ENCODE results near the gene F10.

F10 gene

GRCh38 chr13:113139577-113139976 is 17.0 kb downstream of the F10 start:
- DNase-seq: no peak

DNA sequence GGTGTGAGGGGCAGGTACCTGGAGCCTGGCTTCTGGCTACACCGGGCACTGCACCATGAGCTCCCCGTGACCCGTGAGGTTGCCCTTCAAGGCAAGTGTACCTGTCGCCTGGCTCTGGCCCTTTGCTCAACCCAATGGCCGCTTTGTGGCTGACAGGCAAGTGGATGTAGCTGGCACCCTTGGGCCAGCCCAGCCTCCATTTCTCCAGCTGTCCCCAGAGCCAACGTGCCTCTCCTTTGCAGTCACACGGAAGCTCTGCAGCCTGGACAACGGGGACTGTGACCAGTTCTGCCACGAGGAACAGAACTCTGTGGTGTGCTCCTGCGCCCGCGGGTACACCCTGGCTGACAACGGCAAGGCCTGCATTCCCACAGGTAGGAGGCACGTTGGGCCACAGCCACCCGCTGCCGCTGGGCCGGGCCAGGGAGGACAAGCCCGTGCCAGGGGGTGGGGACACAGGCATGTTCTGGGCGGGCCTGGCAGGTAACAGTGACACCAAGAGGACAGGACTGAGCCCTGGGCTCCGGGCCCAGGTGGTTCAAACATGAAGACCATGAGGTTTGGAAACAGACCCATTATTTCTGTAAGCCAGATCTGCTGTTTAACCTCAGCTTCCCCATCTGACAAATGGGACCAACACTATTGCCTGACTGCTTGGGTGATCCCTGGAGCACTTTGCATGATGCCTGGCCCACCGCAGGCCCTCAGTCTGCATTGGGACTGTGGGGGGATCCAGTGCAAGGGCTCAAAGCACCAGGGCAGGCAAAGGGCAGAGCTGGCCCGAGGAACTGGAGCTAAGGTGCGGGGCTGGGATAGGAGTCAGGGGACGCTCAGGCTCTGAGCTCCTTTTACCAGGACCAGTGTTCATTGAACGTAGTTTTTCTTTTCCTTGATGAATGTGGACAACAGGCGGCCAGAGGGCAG is 18.3 kb downstream of the F10 start:
- DNase-seq: no peak

- DNase-seq: no peak
These were observed 19.0 kb downstream of the F10 start for GRCh38 chr13:113141601-113141970.

DNA sequence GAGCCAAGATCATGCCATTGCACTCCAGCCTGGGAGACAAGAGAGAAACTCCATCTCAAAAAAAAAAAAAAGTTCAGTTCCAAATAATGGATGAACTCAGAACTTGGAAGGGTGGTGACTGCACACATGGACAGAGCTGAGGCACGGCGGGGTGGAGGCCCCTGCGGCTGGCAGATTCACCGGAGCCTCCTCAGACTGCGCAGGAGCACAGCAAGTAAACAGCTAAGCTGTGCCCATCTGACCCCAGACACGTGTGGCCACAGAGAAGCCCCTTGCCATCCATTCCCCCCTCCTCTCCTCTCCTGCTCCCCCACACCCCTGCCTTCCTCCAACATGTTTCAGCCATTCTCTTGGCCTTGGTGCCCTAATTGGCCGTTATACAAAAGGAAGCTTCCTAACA is 20.3 kb downstream of the F10 start:
- DNase-seq: no peak

- DNase-seq: no peak
These were observed 21.1 kb downstream of the F10 start for GRCh38 chr13:113143466-113144254.

DNA sequence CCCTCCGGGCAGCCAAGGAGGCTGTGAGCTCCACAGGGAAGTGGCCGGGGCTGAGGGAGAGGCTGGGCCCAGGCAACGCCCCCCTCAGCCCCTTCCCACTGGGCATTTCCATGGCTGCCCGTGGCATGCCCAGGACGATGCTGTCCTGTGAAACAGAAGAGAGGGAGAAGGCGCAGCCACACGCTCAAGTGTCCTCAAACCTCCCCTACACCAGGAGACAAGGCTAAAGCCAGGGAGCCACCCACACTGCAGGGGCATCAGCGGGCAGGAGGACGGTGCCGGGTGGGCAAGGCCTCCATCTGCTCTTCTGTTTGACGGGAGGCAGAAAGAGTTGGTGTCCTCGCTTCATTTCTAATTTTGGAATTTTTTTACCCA is 21.6 kb downstream of the F10 start:
- DNase-seq: no peak

DNA sequence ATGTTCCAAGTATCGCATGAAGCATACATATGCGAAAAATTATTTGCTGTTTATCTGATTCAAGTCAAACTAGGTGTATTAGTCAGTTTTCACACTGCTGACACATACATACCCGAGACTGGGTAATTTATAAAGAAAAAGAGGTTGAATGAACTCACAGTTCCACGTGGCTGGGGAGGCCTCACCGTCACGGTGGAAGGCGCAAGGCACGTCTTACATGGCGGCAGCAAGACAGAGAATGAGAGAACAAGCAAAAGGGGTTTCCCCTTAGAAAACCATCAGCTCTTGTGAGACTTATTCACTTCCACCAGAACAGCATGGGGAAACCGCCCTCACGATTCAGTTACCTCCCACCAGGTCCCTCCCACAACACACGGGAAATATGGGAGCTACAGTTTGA is 22.9 kb downstream of the F10 start:
- peak; percentile 63 for DNase-seq

DNA sequence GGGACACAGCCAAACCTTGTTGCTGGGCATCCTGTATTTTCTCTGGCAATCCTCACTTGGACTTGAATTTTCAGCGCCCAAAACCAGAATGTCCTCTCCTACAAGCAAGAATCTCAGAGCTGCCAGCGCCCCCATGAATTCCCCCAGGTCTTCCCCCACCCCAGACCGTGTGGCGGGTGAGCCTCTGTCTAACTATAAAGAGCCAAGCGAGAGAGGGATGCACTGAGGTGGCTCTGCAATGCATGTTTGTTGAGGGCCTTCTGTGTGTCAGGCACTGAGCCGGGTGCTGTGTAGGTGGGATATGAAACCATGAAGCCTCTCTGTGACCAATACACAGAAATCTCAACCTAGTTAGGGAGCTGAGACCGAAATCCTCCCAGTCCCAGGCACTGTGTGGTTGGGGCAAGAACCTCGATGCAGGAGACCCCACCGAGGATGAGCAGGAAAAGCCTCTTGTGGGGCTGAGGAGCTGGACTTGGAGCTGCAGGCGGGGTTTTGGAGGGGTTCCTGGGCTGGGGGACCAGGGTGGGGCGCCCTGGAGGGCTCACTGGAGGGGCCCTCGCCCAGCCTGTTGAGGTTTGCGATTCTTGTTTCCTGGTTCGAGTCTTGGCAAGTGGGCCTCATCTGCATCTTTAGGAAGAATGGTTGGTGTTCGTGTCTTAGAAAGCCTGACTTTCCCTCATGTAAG is 23.5 kb downstream of the F10 start:
- no peak for DNase-seq

GRCh38 chr13:113146750-113147149 is 24.2 kb downstream of the F10 start:
- no peak for DNase-seq

- no peak for DNase-seq
These were observed 24.6 kb downstream of the F10 start for GRCh38 chr13:113147206-113147605.

DNA sequence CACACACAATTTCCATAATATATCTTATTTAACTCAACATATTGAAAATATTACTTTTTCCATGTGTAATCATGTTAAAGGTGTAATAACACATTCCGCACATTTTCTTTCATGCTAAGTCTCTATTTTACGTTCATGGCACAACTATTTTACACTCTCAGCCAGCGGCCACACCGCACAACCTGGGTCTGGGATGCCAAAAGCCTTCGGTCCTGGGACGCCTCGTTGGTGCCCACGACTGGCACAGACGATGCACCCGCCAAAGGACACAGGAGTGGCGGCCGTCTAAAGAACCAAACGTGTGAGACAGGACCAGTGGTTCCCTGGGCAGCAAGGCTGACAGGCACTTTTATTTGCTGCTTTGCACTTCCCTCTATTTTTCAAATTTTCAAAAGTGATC is 25.8 kb downstream of the F10 start:
- DNase-seq: no peak

GRCh38 chr13:113148940-113149503 is 26.4 kb downstream of the F10 start:
- DNase-seq: no peak

DNA sequence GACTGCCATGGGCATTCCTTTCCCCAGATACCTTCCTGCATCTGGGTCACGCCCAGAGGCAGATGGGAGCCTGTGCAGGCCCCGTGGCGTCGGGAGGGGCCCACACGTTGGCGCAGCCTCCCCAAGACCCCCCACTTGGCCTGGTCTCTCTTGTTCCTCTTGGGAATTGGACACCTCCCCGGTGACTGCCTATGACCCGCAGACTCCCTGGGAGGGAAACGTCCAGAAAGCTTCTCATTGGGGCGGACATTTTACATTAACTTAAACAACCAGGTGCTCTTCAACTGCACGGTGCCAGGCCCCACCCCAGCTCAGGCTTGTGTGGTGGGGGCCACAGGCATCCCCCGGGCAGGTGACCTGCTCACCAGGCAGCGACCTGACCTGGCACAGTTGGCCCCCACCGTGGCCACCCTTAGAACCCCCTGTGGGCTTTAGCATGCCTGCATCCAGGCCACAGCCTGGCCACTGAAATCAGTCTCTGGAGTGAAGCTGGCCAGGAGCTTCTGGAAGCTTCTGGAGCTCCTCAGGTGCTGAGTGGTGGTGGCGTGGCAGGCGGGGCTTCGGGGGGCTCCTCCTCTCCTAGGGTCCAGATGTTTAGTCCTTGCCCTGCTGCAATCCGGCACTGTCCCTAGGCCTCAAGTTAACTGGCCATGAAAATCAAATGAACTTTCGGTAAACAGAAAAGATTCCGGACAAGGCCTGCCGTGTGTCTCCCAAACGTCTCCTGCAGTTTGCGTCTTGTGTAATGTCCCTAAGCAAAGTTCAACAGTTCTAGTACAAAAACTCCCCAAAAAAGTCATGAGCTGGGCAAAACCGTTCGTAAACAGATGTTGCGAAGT is 27.3 kb downstream of the F10 start:
- no peak for DNase-seq

GRCh38 chr13:113150550-113151365 is 28.2 kb downstream of the F10 start:
- DNase-seq: no peak

- no peak for DNase-seq
These were observed 29.4 kb downstream of the F10 start for GRCh38 chr13:113151745-113152690.

GRCh38 chr13:113152691-113152983 is 30.0 kb downstream of the F10 start:
- DNase-seq: no peak

DNA sequence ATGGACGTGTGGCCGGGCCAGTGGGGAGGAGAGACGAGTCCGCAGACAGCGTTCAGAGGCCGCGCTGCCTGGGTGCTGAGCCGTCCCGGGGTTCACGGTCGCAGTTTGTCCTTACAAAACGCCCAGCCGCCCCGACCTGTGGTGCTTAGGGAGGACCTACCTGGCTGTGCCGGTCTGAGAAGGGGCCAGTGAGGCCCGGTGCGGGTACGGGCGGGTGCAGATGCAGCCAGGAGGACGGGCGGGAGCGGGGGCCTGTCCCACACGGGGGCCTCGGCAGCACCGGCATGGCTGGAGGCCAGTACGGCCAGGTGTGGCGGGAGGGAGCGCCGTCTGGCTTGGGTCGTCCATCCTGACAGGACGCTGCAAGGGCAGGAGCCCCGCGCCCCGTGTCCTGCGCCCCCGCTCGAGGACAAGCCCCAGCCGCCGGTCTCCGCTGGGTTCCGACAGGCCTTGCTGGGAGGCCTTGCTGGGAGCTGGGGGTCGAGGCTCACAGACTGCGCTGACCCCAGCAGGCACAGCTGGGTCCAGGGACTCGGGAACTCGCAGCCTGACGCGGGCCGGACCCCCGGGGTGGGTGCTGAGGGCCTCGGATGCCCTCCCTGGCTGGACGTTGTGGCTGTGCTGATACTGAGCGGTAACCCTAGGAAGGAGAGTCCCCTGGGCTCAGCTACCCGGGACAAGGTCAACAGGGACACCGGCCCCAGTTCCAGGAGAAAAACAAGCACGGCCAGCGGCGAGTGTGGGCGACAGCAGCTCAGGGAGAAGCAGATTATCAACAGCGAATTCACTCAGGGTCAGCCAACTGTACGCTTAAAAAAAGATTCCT is 30.6 kb downstream of the F10 start:
- DNase-seq: no peak

DNA sequence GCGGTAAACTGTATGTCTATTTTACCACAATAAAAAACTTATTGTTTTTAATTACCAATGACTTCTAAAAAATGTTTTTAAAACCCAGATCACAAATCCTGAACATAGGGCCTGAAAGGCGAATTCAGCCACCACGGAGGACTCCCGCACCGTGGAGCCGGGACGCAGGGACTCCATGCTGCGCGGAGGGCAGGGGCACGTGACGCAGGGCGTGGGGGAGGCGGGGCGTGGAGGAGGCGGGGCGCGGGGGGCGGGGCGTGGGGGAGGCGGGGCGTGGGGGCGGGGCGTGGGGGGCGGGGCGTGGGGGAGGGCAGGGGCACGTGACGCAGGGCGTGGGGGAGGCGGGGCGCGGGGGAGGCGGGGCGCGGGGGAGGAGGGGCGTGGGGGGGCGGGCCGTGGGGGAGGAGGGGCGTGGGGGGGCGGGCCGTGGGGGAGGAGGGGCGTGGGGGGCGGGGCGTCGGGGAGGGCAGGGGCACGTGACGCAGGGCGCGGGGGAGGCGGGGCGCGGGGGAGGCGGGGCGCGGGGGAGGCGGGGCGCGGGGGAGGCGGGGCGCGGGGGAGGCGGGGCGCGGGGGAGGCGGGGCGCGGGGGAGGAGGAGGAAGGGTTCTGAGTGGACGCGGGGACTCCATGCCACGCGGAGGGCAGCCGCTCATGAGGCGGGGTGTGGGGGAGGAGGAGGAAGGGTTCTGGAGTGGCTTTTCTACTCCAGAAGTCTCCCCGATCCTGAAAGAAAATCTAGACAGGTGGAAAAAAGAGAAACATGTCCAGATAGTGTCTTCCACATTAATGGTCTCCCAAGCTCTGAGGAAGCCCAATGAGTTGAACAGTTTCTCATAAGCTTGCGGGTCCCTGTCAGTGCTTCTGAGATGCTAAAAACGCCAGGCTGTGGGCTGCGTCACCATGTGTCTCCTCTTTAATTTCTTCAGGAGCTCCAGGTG is 31.5 kb downstream of the F10 start:
- peak; percentile 68 for DNase-seq

Measured in activated naive CD4-positive, alpha-beta T cell treated with Interleukin-2 at 50 U/mL for 16 hours (primary cell).